Prostate gland (tissue), 2 donors: ENCODE measurements around the gene HTR1A.

Experiments used
- POLR2A ChIP-seq: fragments of 450-650 bp; IDR thresholded peaks from one replicate; pipeline ENCODE4 v1.6.1; 2016; ENCODE audit warnings: antibody characterized with exemption, mild to moderate bottlenecking
- POLR2AphosphoS5 ChIP-seq: sonication (generic); formaldehyde crosslinking; IDR thresholded peaks from one replicate; pipeline ENCODE4 v1.6.1; 2017; ENCODE audit warnings: antibody characterized with exemption
- TF ChIP-seq, protein P1 (sequence below), 4 experiments: fragments of 200-600 bp in 2 of 4; fragments of 450-650 bp in 2 of 4; sonication (generic) in 2 of 4; IDR thresholded peaks; 1 replicate in 3 of 4; 2 replicates in 1 of 4; pipeline ENCODE4 v1.5.1; 2016 to 2019; ENCODE audit warnings: antibody characterized with exemption in 4 of 4, mild to moderate bottlenecking in 2 of 4, moderate library complexity in 2 of 4

GRCh38 chr5:63960646-63961045 is 1.6 kb downstream of the HTR1A start:
- TF ChIP-seq, protein P1, sequence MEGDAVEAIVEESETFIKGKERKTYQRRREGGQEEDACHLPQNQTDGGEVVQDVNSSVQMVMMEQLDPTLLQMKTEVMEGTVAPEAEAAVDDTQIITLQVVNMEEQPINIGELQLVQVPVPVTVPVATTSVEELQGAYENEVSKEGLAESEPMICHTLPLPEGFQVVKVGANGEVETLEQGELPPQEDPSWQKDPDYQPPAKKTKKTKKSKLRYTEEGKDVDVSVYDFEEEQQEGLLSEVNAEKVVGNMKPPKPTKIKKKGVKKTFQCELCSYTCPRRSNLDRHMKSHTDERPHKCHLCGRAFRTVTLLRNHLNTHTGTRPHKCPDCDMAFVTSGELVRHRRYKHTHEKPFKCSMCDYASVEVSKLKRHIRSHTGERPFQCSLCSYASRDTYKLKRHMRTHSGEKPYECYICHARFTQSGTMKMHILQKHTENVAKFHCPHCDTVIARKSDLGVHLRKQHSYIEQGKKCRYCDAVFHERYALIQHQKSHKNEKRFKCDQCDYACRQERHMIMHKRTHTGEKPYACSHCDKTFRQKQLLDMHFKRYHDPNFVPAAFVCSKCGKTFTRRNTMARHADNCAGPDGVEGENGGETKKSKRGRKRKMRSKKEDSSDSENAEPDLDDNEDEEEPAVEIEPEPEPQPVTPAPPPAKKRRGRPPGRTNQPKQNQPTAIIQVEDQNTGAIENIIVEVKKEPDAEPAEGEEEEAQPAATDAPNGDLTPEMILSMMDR (IDR thresholded peaks at IDR 0.05) = no peak
- TF ChIP-seq POLR2AphosphoS5 (no peak), POLR2A (no peak)
